Tibial nerve (tissue), 4 donors: ENCODE measurements around the gene DAP. TPM values are rescaled to one million over a fixed set of nuclear protein-coding genes. Genes with fewer than 3 reads are reported as not detected.
"Not testable (repeated sequence)": the region's sequence is repeated elsewhere in the genome, so short reads cannot be mapped to it uniquely, and the experiment has no call there.

ENCODE experiments used
- DNase-seq, 2 donors: peaks; one replicate each; pipeline ENCODE4 v3.0.0-alpha.2; 2019; ENCODE audit warnings: low spot score in 2 of 2
- H3K27ac ChIP-seq, 4 donors: fragments of 200-600 bp; sonication (generic) in 3 of 4; one replicate each; pipeline ENCODE4 v1.5.1; 2017 to 2019; ENCODE audit warnings: mild to moderate bottlenecking in 1 of 4
- H3K27me3 ChIP-seq, 2 donors: fragments of 200-600 bp; sonication (generic) in 1 of 2; one replicate each; pipeline versions ENCODE4 v1.5.1 to v1.6.0; 2017 to 2019
- H3K36me3 ChIP-seq, 3 donors: fragments of 200-600 bp; sonication (generic); one replicate each; pipeline ENCODE4 v1.5.1; 2018 to 2019
- H3K4me1 ChIP-seq, 4 donors: fragments of 200-600 bp; sonication (generic) in 3 of 4; one replicate each; pipeline ENCODE4 v1.5.1; 2017 to 2019
- H3K4me3 ChIP-seq, 4 donors: fragments of 200-600 bp; sonication (generic) in 3 of 4; one replicate each; pipeline ENCODE4 v1.5.1; 2017 to 2019; ENCODE audit warnings: mild to moderate bottlenecking in 1 of 4, moderate library complexity in 1 of 4
- H3K9me3 ChIP-seq, 4 donors: fragments of 200-600 bp; sonication (generic) in 3 of 4; one replicate each; pipeline ENCODE4 v1.5.1; 2017 to 2019
- EP300 ChIP-seq, 2 donors: sonication (generic); formaldehyde crosslinking; IDR thresholded peaks; one replicate each; pipeline ENCODE4 v1.6.1; 2017; ENCODE audit warnings: antibody characterized with exemption in 2 of 2, mild to moderate bottlenecking in 1 of 2
- POLR2A ChIP-seq, 2 donors: fragments of 450-650 bp; IDR thresholded peaks; one replicate each; pipeline ENCODE4 v1.6.1; 2017; ENCODE audit warnings: antibody characterized with exemption in 2 of 2, mild to moderate bottlenecking in 2 of 2, moderate library complexity in 2 of 2
- WGBS, 2 donors: methylation state at CpG; one replicate each; pipeline ENCODE4 v1.1.5; 2018; 5-methylcytosine and 5-hydroxymethylcytosine counted together
- total RNA-seq, 4 donors: library from RNA; depleted of rRNA; stranded (reverse); fragments of >200 nt; gene quantifications; one replicate each; pipeline ENCODE4 v1.1.0, GENCODE V29; 2016
- TF ChIP-seq, protein P1 (sequence below), 5 experiments: fragments of 200-600 bp in 3 of 5; fragments of 450-650 bp in 2 of 5; sonication (generic) in 3 of 5; IDR thresholded peaks; one replicate each; pipeline ENCODE4 v1.5.1; 2016 to 2019; ENCODE audit warnings: antibody characterized with exemption in 5 of 5, mild to moderate bottlenecking in 3 of 5, moderate library complexity in 2 of 5

DAP gene
- total RNA-seq, 4 donors from 2014 or later, result 43.0 to 77.7 (median 50.0) TPM

- H3K27ac ChIP-seq, result peak overlapping the region in 2 of 4 donors; percentile 81 to 84
Measured at GRCh38 chr5:10723514-10723913, 37.5 kb downstream of the DAP start.

DNA sequence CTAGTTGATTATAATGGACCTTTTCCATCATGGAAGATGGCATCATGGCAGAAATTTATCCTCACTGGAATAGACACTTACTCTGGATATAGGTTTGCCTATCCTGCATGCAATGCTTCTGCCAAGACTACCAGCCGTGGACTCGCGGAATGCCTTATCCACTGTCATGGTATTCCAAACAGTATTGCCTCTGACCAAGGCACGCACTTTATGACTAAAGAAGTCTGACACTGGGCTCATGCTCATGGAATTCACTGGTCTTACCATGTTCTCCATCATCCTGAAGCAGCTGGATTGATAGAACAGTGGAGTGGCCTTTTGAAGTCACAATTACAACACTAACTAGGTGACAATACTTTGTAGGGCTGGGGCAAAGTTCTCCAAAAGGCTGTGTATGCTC lies 40.3 kb downstream of the DAP start:
- WGBS, 2 donors, result 87 to 93% methylated on average over 4 of the region's 4 CpGs
- H3K27ac ChIP-seq, DNase-seq, H3K4me3 ChIP-seq, H3K9me3 ChIP-seq, H3K27me3 ChIP-seq: not testable (repeated sequence)
- H3K4me1 ChIP-seq, result peaks cover 0 to 32% (median 13%) of the 10 kb centered on the region in 4 donors
- peaks cover 0 to 10% (median 0%) of the 10 kb centered on the region in 3 donors for H3K36me3 ChIP-seq

More at GRCh38 chr5:10723514-10723913, 37.5 kb downstream of the DAP start:
- peaks cover 0 to 50% (median 13%) of the 10 kb centered on the region in 4 donors for H3K4me1 ChIP-seq
- no peaks in the 10 kb centered on the region for H3K27me3 ChIP-seq
- TF ChIP-seq POLR2A (IDR thresholded peaks at IDR 0.05), result no peak
- no peak for TF ChIP-seq EP300 (IDR thresholded peaks at IDR 0.05)
- TF ChIP-seq, protein P1, sequence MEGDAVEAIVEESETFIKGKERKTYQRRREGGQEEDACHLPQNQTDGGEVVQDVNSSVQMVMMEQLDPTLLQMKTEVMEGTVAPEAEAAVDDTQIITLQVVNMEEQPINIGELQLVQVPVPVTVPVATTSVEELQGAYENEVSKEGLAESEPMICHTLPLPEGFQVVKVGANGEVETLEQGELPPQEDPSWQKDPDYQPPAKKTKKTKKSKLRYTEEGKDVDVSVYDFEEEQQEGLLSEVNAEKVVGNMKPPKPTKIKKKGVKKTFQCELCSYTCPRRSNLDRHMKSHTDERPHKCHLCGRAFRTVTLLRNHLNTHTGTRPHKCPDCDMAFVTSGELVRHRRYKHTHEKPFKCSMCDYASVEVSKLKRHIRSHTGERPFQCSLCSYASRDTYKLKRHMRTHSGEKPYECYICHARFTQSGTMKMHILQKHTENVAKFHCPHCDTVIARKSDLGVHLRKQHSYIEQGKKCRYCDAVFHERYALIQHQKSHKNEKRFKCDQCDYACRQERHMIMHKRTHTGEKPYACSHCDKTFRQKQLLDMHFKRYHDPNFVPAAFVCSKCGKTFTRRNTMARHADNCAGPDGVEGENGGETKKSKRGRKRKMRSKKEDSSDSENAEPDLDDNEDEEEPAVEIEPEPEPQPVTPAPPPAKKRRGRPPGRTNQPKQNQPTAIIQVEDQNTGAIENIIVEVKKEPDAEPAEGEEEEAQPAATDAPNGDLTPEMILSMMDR (IDR thresholded peaks at IDR 0.05), result no peak
- no peaks in the 10 kb centered on the region for H3K9me3 ChIP-seq
- 92 to 97% methylated on average over 1 of the region's 1 CpG for WGBS, 2 donors
- H3K4me3 ChIP-seq, result no peak overlapping the region
- no peaks in the 10 kb centered on the region for H3K36me3 ChIP-seq
- no peak for DNase-seq

GRCh38 chr5:10719965-10720364 lies 41.1 kb downstream of the DAP start:
- H3K27me3 ChIP-seq, result no peaks in the 10 kb centered on the region
- no peak overlapping the region for H3K27ac ChIP-seq
- H3K9me3 ChIP-seq, result no peaks in the 10 kb centered on the region
- 92 to 95% methylated on average over 2 of the region's 2 CpGs for WGBS, 2 donors
- no peak overlapping the region for H3K4me3 ChIP-seq
- no peak for TF ChIP-seq EP300 (IDR thresholded peaks at IDR 0.05)
- TF ChIP-seq, protein P1 (IDR thresholded peaks at IDR 0.05), result no peak
- no peak for TF ChIP-seq POLR2A (IDR thresholded peaks at IDR 0.05)
- peaks cover 0 to 24% (median 13%) of the 10 kb centered on the region in 4 donors for H3K4me1 ChIP-seq
- no peak for DNase-seq
- H3K36me3 ChIP-seq, result peaks cover 0 to 10% (median 0%) of the 10 kb centered on the region in 3 donors

DNA sequence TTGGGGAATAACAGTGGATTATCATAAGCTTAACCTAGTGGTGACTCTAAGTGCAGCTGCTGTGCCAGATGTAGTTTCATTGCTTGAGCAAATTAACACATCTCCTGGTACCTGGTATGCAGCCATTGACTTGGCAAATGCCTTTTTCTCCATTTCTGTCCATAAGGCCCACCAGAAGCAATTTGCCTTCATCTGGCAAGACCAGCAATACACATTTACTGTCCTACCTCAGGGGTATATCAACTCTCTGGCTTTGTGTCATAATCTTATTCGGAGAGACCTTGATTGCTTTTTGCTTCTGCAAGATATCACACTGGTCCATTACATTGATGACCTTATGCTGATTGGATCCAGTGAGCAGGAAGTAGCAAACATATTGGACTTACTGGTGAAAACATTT lies 42.4 kb downstream of the DAP start:
- Histone ChIP-seq H3K4me1 (peaks cover 0 to 11% (median 6%) of the 10 kb centered on the region in 4 donors), H3K36me3 (peaks cover 0 to 19% (median 0%) of the 10 kb centered on the region in 3 donors)
- not testable (repeated sequence) for DNase-seq, H3K9me3 ChIP-seq, H3K27ac ChIP-seq, H3K27me3 ChIP-seq, H3K4me3 ChIP-seq
- 91 to 100% methylated on average over 1 of the region's 1 CpG for WGBS, 2 donors

DNA sequence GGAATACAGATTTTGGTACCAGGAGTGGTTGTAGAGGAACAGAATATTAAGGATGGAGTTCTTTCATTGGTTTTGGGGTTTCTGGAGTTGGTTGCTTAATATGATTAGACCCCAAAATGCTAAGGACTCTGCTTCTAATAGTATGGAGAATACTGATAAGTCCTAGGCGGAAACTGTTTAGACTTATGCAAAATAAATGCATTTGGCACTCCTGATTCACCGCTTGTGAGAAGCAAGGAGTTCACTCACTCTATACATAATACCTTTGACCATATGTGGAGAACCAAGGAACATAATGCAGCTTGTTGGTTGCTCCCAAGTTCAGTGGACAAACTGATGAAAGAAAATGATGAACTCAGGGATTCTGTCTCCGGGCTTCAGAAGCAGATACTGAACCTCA lies 44.2 kb downstream of the DAP start:
- not testable (repeated sequence) for H3K27ac ChIP-seq, H3K27me3 ChIP-seq, H3K4me3 ChIP-seq, DNase-seq, H3K4me1 ChIP-seq, H3K9me3 ChIP-seq
- WGBS, 2 donors, result 96% methylated on average over 3 of the region's 3 CpGs
- H3K36me3 ChIP-seq, result peaks cover 0 to 29% (median 0%) of the 10 kb centered on the region in 3 donors

GRCh38 chr5:10715605-10716290 lies 45.3 kb downstream of the DAP start:
- TF ChIP-seq, protein P1 (IDR thresholded peaks at IDR 0.05), result no peak
- TF ChIP-seq EP300 (IDR thresholded peaks at IDR 0.05) (no peak), POLR2A (IDR thresholded peaks at IDR 0.05) (no peak)
- Histone ChIP-seq H3K27me3 (no peaks in the 10 kb centered on the region), H3K9me3 (no peaks in the 10 kb centered on the region), H3K27ac (no peak overlapping the region), H3K36me3 (peaks cover 0 to 35% (median 0%) of the 10 kb centered on the region in 3 donors), H3K4me1 (no peaks in the 10 kb centered on the region), H3K4me3 (no peak overlapping the region)
- DNase-seq, result no peak
- WGBS, 2 donors, result 79% methylated on average over 9 of the region's 9 CpGs
